ENCODE measurements around the gene NOXO1.

Gene NOXO1

GRCh38 chr16:1998360-1998835 is 17.1 kb upstream of the NOXO1 start:
- DNase-seq (ENCODE audit: low read depth in 3 of 3, low spot score in 1 of 3), result no peak

- no peak for DNase-seq (ENCODE audit: low read depth in 3 of 3, low spot score in 1 of 3)
Observed at GRCh38 chr16:1997494-1998359, 16.5 kb upstream of the NOXO1 start.

GRCh38 chr16:1993731-1994131 is 12.5 kb upstream of the NOXO1 start:
- no peak for DNase-seq (ENCODE audit: low read depth in 3 of 3, low spot score in 1 of 3)

GRCh38 chr16:1992704-1993317 is 11.5 kb upstream of the NOXO1 start:
- DNase-seq (ENCODE audit: low read depth in 3 of 3, low spot score in 1 of 3), result no peak

- DNase-seq (ENCODE audit: low read depth in 3 of 3, low spot score in 1 of 3), result peak; percentile 96 to 99 (median 97)
Observed at GRCh38 chr16:1991948-1992703, 10.9 kb upstream of the NOXO1 start.

GRCh38 chr16:1991588-1991947 is 10.3 kb upstream of the NOXO1 start:
- no peak for DNase-seq (ENCODE audit: low read depth in 3 of 3, low spot score in 1 of 3)

GRCh38 chr16:1991135-1991551 is 9.9 kb upstream of the NOXO1 start:
- DNase-seq (ENCODE audit: low read depth in 3 of 3, low spot score in 1 of 3), result no peak

- no peak for DNase-seq (ENCODE audit: low read depth in 3 of 3, low spot score in 1 of 3)
Observed at GRCh38 chr16:1990351-1991134, 9.3 kb upstream of the NOXO1 start.

GRCh38 chr16:1990101-1990350 is 8.8 kb upstream of the NOXO1 start:
- no peak for DNase-seq (ENCODE audit: low read depth in 3 of 3, low spot score in 1 of 3)

- no peak for DNase-seq (ENCODE audit: low read depth in 3 of 3, low spot score in 1 of 3)
Observed at GRCh38 chr16:1989209-1990100, 8.2 kb upstream of the NOXO1 start, which contains the start of gene SYNGR3. TSS of gene SYNGR3 (plus strand) at chr16:1989970. CDS start at chr16:1990103, 133 bp downstream.

GRCh38 chr16:1987198-1987597 is 5.9 kb upstream of the NOXO1 start:
- DNase-seq (ENCODE audit: low read depth in 3 of 3, low spot score in 1 of 3), result no peak

- no peak for DNase-seq (ENCODE audit: low read depth in 3 of 3, low spot score in 1 of 3)
Observed at GRCh38 chr16:1985466-1986150, 4.3 kb upstream of the NOXO1 start.

- no peak for DNase-seq (ENCODE audit: low read depth in 3 of 3, low spot score in 1 of 3)
Observed at GRCh38 chr16:1984347-1985225, 3.3 kb upstream of the NOXO1 start.

GRCh38 chr16:1983544-1984346 is 2.5 kb upstream of the NOXO1 start, which contains the start of gene GFER:
TSS of gene GFER (plus strand) at chr16:1984193. CDS start at chr16:1984219, 26 bp downstream.
- DNase-seq (ENCODE audit: low read depth in 3 of 3, low spot score in 1 of 3), result no peak

GRCh38 chr16:1982991-1983543 is 1.8 kb upstream of the NOXO1 start:
- DNase-seq (ENCODE audit: low read depth in 3 of 3, low spot score in 1 of 3), result no peak

GRCh38 chr16:1982013-1982433 is 754 bp upstream of the NOXO1 start:
- DNase-seq (ENCODE audit: low read depth in 3 of 3, low spot score in 1 of 3), result no peak

- DNase-seq (ENCODE audit: low read depth in 3 of 3, low spot score in 1 of 3), result no peak
Observed at GRCh38 chr16:1980770-1981087, 540 bp downstream of the NOXO1 start.

Data from stimulated activated CD4-positive, alpha-beta T cell treated with anti-CD3 and anti-CD28 coated beads, TNF-alpha, amount 100 ng/mL, for 1 hour (primary cell).